ENCODE data around the gene C2CD2.

C2CD2 gene

GRCh38 chr21:41877901-41878830, 75.7 kb downstream of the C2CD2 start:
- peak overlapping the region; percentile 94 for H3K4me3 ChIP-seq (ENCODE audit: low read depth, low read length)
- no peak for DNase-seq (ENCODE audit: low read depth)

DNA sequence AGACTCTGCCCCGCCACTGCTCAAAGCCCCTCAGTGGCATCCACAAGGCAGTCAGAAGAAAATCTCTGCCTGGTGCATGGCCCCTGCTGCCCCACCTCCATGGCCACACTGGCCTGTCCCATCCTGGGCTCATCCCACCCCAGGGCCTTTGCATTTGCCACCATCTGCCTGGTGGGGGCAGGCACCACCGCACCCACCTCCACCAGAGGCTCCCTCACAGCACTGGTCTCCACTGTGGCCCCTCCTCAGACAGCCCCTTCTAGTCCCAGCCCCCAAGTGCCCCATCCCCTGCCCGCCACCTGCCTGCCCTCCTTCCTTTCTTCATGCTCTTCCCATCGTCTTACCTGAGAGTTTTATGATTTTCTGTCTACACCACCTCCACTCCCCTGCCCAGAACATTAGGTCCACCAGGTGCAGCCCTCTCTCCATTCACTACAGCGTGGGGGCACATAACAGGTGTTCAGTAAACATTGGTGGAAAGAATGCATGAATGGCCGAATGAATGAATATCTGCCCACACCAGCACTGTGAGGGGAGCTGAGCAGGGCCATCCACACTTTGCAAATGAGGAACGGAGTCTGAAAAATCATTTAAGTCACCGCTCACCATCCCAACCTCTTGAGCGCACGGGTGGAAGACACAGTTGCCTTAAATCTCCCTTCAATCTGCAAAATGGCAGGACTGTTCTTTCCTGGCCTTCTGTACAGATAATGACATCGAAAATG, 76.7 kb downstream of the C2CD2 start:
- peak overlapping the region; percentile 94 for H3K4me3 ChIP-seq (ENCODE audit: low read depth, low read length)
- no peak for DNase-seq (ENCODE audit: low read depth)

DNA sequence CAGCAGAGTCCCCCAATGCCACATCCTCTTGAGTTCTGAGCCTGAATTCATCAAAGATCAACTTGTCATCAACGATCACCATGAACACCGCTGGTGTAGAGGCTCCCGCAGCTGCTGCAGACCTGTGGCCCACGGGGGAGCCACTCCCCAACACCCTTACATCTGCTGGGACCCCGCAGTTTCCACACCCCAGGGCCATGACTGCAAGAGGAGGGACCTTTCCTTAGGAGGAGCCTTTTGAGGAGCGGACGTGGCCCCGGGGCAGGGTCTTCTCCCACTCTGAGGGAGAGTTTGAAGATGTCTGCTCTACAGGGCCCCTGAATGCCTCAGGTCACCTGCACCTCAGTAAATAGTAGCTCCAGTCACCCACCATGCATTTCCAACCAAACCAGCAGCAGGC, 77.4 kb downstream of the C2CD2 start:
- no peak overlapping the region for H3K4me3 ChIP-seq (ENCODE audit: low read depth, low read length)
- DNase-seq (ENCODE audit: low read depth): no peak

DNA sequence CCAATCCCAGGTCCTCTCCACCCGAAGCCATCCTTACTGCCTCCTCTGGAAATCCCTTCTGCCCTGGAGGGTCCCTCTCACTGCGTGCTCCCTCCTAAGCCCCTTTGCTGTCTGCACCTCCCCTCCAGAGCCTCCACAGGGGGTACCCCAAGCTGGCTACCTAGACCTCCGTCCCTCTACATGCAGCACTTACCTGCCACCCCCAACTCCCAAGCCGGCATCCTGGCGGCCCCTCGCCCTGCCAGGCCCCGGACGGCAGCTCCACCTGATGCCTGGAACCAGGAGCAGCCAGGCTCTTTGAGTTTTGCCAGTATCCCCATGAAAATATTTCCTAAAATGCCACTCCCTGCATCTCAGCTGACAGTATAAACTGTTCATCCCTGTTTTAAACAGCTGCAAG, 78.7 kb downstream of the C2CD2 start:
- H3K4me3 ChIP-seq (ENCODE audit: low read depth, low read length): no peak overlapping the region
- no peak for DNase-seq (ENCODE audit: low read depth)

GRCh38 chr21:41874611-41875010, 79.2 kb downstream of the C2CD2 start:
- no peak overlapping the region for H3K4me3 ChIP-seq (ENCODE audit: low read depth, low read length)
- DNase-seq (ENCODE audit: low read depth): no peak

DNA sequence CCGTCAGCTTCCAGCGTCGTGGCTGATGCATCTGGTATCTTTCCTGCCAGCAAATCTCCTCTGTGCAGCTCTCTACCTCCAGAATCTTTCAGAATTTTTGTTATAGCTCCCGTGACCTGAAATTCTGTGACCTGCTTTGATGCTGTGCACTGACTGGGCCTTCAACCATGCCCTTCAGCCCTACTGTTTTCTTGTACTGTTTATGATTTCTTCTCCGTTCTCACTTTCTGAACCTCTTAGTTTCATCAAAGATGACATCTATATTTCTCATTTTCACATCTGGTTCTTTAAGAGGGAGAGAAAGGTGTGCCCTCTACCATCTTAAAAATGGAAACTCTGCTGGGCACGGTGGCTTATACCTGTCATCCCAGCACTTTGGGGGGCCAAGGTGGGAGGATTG, 80.4 kb downstream of the C2CD2 start:
- no peak overlapping the region for H3K4me3 ChIP-seq (ENCODE audit: low read depth, low read length)

DNA sequence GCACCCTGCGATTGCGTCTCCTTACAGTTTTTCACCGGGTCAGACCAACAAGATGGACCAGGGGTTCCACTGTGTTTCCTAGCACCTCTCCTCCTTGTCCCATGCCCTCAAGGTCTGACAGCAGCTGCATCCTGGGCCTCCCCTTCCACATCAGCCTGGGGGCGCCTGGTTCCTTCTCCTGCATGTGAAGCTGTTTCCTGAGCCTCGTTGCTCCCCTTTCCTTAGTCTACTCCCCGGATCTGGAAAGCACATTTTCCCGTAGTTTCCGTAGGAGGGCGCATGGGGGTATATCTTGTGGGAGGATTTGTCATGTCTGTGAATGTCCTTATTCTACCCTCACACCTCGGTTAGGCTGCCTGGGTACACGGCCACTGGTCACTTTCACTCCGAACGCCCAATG, 80.8 kb downstream of the C2CD2 start:
- H3K4me3 ChIP-seq (ENCODE audit: low read depth, low read length): no peak overlapping the region
- no peak for DNase-seq (ENCODE audit: low read depth)

More for the DNA sequence above, 80.4 kb downstream of the C2CD2 start:
- no peak for DNase-seq (ENCODE audit: low read depth)

DNA sequence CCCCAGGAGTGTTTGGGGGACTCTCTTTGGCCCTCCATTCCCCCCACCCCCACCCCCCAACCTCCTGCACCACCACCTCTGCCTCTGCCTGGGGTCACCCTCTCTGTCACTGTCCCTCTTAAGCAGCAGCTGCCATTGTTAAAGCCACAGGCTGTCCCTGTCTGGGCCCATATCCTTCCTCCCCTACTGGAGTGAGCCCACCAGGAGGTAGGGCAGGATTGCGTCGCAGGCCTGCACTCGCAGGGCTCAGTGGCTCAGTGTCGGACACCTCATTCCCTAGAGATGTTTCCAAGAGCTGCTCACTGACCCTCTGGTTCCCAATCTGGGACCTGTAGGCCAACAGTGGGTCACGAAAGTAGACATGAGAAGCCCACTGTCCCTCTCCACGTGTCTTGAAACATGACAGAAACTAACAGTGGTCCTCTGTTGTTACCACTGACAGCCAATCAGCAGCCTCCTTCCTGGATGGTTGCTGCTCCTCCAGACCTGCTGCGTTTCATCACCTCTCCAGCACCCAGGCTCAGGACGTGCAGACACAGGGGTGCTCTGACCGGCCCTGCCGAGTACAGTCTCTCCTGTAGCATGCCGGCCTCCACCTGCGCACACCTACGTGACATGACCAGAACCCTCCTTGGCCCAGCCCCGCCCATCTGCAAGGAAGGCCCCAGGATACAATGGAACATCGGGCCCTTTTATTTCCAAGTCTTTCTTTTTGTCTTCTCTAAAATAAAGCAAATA, 82.4 kb downstream of the C2CD2 start:
- H3K4me3 ChIP-seq (ENCODE audit: low read depth, low read length): no peak overlapping the region
- DNase-seq (ENCODE audit: low read depth): no peak

DNA sequence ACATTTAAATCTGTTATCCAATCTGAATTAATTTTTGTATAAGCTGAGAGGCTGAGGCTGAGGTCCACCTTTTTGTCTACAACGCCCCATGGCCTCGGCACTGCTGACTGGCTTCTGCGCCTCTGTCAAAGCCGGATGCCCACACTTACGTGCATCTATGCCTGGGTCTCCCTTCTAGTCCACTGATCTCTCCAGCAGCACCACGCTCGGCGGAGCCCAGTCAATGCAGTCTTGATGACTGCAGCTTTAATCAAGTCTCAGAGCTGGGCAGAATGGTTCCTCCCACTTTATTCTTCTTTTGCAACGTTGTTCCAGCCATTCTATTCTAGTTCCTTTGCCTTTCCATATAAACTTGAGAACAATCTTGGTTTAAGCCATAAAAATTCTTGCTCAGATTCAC, 84.0 kb downstream of the C2CD2 start:
- DNase-seq (ENCODE audit: low read depth): no peak

DNA sequence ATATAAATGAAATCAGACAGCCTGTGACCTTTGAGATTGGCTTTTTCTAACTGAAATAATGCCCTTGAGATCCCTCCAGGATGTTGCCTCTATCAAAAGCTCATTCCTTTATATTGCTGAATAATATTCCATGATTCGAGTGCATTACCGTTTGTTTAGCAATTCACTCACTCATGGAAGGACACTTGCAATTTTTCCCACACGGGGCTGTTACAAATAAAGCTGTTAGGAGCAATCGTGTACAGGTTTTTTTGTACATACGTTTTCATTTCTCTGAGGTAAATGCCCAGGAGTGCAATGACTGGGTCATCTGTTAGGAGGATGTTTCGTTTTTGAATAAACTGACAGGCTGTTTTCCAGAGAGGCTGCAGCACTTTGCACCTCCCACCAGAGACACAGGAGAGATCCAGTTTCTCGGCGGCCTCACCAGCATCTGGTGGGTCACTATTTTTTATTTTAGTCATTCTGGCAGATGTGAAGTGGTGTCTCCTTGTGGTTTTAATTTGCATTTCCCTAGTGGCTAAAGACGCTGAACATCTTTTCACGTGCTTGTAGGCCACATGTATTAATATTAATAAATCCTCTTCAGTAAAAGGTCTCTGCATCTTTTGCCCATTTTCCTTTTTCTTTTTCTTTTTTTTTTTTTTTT, 85.6 kb downstream of the C2CD2 start:
- no peak for DNase-seq (ENCODE audit: low read depth)
- H3K4me3 ChIP-seq (ENCODE audit: low read depth, low read length): no peak overlapping the region

More for the DNA sequence above, 84.0 kb downstream of the C2CD2 start:
- H3K4me3 ChIP-seq (ENCODE audit: low read depth, low read length): no peak overlapping the region

DNA sequence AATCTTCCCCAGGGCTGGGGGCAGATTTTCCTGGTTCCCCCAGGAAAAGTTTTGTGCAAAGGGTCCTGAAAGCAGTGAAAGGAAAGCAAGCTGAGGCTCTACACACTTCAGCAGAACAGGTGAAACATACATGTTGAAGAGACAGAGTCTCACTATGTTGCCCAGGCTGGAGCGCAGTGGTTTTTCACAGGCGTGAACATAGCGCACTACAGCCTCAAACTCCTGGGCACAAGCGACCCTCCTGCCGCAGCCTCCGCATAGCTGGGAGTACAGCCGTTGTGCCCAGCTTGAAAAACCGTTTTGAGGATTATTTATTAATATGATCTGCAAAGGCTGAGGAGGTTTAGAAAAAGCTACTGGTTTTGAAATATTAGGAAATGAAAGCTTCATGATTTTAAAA, 86.5 kb downstream of the C2CD2 start:
- no peak overlapping the region for H3K4me3 ChIP-seq (ENCODE audit: low read depth, low read length)

DNA sequence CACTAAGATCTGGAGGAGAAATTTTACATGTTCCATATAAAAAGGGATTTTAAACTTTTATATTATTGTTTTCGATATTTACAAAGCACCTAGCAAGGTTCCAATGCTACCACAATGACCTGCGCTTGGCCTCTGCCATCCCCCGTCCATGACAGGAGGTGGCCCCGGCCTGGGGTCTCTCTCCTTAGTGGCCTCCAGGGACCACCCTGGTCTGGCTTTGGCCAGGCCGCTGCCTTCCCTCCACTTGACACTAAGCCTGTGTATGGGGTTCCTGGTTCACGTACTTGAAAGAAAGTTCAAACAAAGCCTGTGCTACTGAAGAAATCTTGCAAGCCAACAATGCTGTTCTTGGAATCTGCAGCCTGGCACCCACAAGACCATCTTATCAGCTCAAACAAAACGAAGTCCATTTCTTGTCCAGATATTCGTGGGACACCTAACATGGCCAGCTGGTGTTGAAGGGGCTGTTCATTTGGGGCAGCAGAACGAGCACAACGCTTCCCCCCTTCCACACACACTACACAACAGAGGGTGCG, 87.5 kb downstream of the C2CD2 start:
- H3K4me3 ChIP-seq (ENCODE audit: low read depth, low read length): no peak overlapping the region
- DNase-seq (ENCODE audit: low read depth): no peak

More for the DNA sequence above, 86.5 kb downstream of the C2CD2 start:
- DNase-seq (ENCODE audit: low read depth): no peak

- no peak for DNase-seq (ENCODE audit: low read depth)
- no peak overlapping the region for H3K4me3 ChIP-seq (ENCODE audit: low read depth, low read length)
These were observed 88.6 kb downstream of the C2CD2 start for GRCh38 chr21:41865002-41865777.

DNA sequence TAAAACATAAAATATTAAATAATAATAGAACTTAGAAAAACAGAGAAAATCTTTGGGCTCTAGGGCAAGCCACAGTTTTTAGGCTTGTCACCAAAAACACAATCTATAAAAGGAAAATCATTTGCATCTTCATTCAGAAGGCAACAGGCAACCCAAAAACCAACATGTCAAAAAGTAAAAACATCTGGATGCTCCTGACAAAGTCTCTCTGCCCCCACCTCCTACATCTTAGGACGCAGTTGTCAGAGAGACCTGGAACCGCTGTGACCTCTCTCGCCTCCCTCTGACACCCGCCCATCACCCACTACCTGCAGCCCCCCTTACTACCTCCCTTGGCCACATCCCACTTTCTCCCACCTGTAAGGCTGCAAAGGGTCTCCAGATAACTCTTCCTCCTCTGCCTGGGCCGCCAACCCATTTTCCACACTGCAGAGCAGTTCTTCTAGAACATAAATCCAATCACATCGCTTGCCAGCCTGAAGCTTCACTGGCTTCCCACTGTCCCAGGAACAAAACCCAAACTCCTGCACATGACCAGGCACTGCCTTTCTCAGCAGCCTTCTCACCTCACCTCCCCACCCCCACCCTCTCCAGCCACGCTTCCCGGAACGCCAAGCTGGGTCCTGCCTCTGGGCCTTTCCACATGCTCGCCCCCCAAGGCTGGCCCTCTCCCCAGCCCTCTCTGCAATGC, 89.4 kb downstream of the C2CD2 start:
- no peak overlapping the region for H3K4me3 ChIP-seq (ENCODE audit: low read depth, low read length)
- no peak for DNase-seq (ENCODE audit: low read depth)

DNA sequence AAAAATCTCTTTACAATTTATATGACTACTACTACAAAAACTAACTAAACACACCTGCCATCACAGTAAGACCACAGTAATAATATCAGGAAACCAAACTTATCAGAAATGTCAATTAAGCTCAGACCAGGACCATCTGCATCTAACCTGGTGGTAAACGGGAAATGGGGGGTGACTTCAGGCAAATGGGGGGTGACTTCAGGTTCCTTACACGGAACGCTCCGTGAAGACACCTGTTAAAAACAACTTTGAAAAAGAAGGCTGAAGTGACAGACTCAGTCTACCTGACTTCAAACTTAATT, 90.4 kb downstream of the C2CD2 start:
- DNase-seq (ENCODE audit: low read depth): no peak
- no peak overlapping the region for H3K4me3 ChIP-seq (ENCODE audit: low read depth, low read length)

DNA sequence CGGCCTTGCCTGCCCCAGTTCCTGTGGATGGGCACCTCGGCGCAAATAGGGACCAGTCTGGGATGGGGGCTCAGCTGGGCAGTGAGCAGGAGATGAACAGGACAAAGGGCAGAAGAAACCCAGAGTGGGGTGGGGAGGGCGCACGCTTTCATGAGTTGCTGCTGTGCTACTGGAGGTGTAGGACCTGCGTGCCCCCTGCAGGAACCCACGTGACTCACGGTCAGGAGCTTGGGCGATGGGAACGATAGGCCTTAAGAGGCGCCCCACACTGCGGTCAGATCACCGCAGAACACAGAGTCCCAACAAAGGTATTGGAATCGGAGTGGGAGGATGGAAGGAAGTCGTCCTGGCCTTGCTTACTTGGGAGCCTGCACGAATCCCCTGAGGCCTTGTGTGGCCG, 91.8 kb downstream of the C2CD2 start:
- H3K4me3 ChIP-seq (ENCODE audit: low read depth, low read length): no peak overlapping the region
- no peak for DNase-seq (ENCODE audit: low read depth)

GRCh38 chr21:41861255-41861654, 92.6 kb downstream of the C2CD2 start:
- H3K4me3 ChIP-seq (ENCODE audit: low read depth, low read length): no peak overlapping the region

DNA sequence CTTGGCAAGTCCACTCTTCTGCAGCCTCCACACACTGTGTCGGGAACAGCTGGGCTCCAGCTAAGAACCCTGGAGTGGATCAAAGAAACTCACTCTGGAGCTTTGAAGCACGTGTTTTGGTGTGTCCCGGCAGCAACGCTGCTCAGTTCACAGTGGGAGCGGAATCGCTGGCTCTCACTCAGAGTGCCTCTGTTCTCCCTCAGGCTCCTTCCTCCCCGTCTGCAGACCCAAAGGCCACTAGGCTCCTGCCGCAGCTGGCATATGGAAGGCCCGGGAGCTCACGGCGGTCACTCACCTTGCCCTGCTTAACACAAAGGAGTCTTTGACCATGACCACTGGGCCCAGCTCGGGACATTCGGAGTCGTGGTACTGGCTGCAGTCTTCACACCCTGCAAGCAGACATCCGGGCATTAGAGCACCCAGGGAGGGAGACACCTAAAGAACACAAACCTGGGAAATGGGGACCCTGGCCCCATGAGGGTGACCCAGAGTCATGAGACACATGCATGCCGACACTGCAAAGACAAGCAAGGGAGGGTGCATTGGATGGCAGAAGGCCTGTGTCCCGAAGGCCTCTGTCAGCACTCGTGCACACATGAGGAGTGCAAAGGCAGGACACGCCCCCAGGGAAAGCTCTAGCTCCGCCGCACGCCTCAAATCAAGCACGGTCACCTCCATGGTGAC, 94.4 kb downstream of the C2CD2 start:
- no peak for DNase-seq (ENCODE audit: low read depth)
- no peak overlapping the region for H3K4me3 ChIP-seq (ENCODE audit: low read depth, low read length)

More at GRCh38 chr21:41861255-41861654, 92.6 kb downstream of the C2CD2 start:
- DNase-seq (ENCODE audit: low read depth): no peak
